HL-60 (cell line): ENCODE data around the gene ITCH. TPM values are rescaled to one million over a fixed set of nuclear protein-coding genes. Genes with fewer than 3 reads are reported as not detected.

Experiments used
- DNase-seq, 2 experiments: peaks; one replicate each; pipeline ENCODE4 v3.0.0-alpha.2; 2010 to 2020; ENCODE audit warnings: low read depth in 1 of 2, low spot score in 1 of 2
- H3K27ac ChIP-seq: fragments of 250-450 bp; sonication (Bioruptor Pico); replicated peaks from 2 replicates; pipeline ENCODE4 v1.5.1; 2020; ENCODE audit warnings: mild to moderate bottlenecking, moderate library complexity
- H3K27me3 ChIP-seq: fragments of 250-450 bp; sonication (Bioruptor Pico); 2 replicates; pipeline ENCODE4 v1.5.1; 2021; ENCODE audit warnings: mild to moderate bottlenecking, moderate library complexity; ENCODE audit not compliant: insufficient read depth, poor library complexity, severe bottlenecking
- H3K4me3 ChIP-seq: replicated peaks from 2 replicates; pipeline ENCODE4 v1.5.1; 2011; ENCODE audit warnings: mild to moderate bottlenecking, control low read depth, low read length; ENCODE audit not compliant: insufficient read depth
- CTCF ChIP-seq: IDR thresholded peaks from one replicate; pipeline ENCODE4 v1.5.1; 2011; ENCODE audit warnings: low read length, control low read depth, inconsistent platforms; ENCODE audit not compliant: insufficient read depth
- POLR2AphosphoS5 ChIP-seq: IDR thresholded peaks from 2 replicates; pipeline ENCODE4 v1.6.1; 2012; ENCODE audit warnings: low read depth
- SPI1 ChIP-seq: IDR thresholded peaks from 2 replicates; pipeline ENCODE4 v1.6.1; 2012; ENCODE audit warnings: low read depth, mild to moderate bottlenecking, borderline replicate concordance
- microRNA-seq: library from miRNA; unstranded; fragments of <30 nt; microRNA quantifications from one replicate; pipeline ENCODE4, GENCODE V29; 2018
- TF ChIP-seq, protein P1 (sequence below): IDR thresholded peaks from 2 replicates; pipeline ENCODE4 v1.6.1; 2012; ENCODE audit warnings: low read depth; ENCODE audit not compliant: insufficient replicate concordance

ITCH gene

GRCh38 chr20:34559311-34560140 lies 196.5 kb downstream of the ITCH start:
- no peak overlapping the region for H3K4me3 ChIP-seq
- H3K27me3 ChIP-seq = no peaks in the 10 kb centered on the region
- DNase-seq = no peak
- no peak overlapping the region for H3K27ac ChIP-seq
- TF ChIP-seq POLR2AphosphoS5 (no peak), SPI1 (no peak), CTCF (no peak)

GRCh38 chr20:34560141-34560523 lies 197.1 kb downstream of the ITCH start:
- H3K27me3 ChIP-seq = no peaks in the 10 kb centered on the region
- H3K4me3 ChIP-seq = no peak overlapping the region
- no peak for DNase-seq
- TF ChIP-seq, protein P1, sequence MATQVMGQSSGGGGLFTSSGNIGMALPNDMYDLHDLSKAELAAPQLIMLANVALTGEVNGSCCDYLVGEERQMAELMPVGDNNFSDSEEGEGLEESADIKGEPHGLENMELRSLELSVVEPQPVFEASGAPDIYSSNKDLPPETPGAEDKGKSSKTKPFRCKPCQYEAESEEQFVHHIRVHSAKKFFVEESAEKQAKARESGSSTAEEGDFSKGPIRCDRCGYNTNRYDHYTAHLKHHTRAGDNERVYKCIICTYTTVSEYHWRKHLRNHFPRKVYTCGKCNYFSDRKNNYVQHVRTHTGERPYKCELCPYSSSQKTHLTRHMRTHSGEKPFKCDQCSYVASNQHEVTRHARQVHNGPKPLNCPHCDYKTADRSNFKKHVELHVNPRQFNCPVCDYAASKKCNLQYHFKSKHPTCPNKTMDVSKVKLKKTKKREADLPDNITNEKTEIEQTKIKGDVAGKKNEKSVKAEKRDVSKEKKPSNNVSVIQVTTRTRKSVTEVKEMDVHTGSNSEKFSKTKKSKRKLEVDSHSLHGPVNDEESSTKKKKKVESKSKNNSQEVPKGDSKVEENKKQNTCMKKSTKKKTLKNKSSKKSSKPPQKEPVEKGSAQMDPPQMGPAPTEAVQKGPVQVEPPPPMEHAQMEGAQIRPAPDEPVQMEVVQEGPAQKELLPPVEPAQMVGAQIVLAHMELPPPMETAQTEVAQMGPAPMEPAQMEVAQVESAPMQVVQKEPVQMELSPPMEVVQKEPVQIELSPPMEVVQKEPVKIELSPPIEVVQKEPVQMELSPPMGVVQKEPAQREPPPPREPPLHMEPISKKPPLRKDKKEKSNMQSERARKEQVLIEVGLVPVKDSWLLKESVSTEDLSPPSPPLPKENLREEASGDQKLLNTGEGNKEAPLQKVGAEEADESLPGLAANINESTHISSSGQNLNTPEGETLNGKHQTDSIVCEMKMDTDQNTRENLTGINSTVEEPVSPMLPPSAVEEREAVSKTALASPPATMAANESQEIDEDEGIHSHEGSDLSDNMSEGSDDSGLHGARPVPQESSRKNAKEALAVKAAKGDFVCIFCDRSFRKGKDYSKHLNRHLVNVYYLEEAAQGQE = no peak
- TF ChIP-seq SPI1 = no peak
- TF ChIP-seq CTCF = no peak
- TF ChIP-seq POLR2AphosphoS5 = no peak
- no peak overlapping the region for H3K27ac ChIP-seq

GRCh38 chr20:34560614-34561013 lies 197.5 kb downstream of the ITCH start:
- TF ChIP-seq POLR2AphosphoS5 (no peak), CTCF (no peak)
- Histone ChIP-seq H3K27ac (no peak overlapping the region), H3K4me3 (no peak overlapping the region), H3K27me3 (no peaks in the 10 kb centered on the region)
- no peak for DNase-seq

Small RNAs within 50 kb of the gene (microRNA-seq; reads per million reads assigned to microRNA genes)
- gene MIR644A = not detected
